Caco-2 (cell line): Measurements from ENCODE around the gene TSEN34. TPM values are rescaled to one million over a fixed set of nuclear protein-coding genes. Genes with fewer than 3 reads are reported as not detected.
"Not testable (repeated sequence)": the region's sequence is repeated elsewhere in the genome, so short reads cannot be mapped to it uniquely, and the experiment has no call there.

Source experiments
- BruUV-seq: library from RNA; stranded (reverse); fragments of 400-500 nt; replicated peaks from 2 replicates; lab custom pipeline; 2021; lab: Mats Ljungman, UMichigan
- CTCF ChIA-PET: fragments of 300-600 bp; sonication (Branson Sonifier 250); formaldehyde crosslinking; loops from one replicate; lab custom pipeline; 2022; ENCODE audit warnings: antibody characterized with exemption; lab: Charles Lee
- POLR2A ChIA-PET: fragments of 300-600 bp; sonication (Branson Sonifier 250); formaldehyde crosslinking; loops from one replicate; lab custom pipeline; 2022; ENCODE audit warnings: antibody characterized with exemption; lab: Charles Lee
- DNase-seq, 2 experiments: peaks; one replicate each; pipeline versions ENCODE4 v3.0.0 to v3.0.0-alpha.2; 2020 to 2022
- H3K27me3 ChIP-seq: replicated peaks from 2 replicates; pipeline ENCODE4 v1.6.0; 2011; ENCODE audit warnings: low read length; ENCODE audit not compliant: control insufficient read depth, insufficient read depth
- H3K36me3 ChIP-seq: 2 replicates; pipeline ENCODE4 v1.5.1; 2011; ENCODE audit warnings: low read length; ENCODE audit not compliant: control insufficient read depth, insufficient read depth
- H3K4me1 ChIP-seq: fragments of 250-450 bp; sonication (Bioruptor Pico); 2 replicates; pipeline ENCODE4 v1.5.1; 2020; ENCODE audit warnings: mild to moderate bottlenecking
- H3K4me3 ChIP-seq: 2 replicates; pipeline ENCODE4 v1.5.1; 2011; ENCODE audit warnings: low read depth, mild to moderate bottlenecking, control low read depth, low read length
- H3K9me3 ChIP-seq: fragments of 250-450 bp; sonication (Bioruptor Pico); 2 replicates; pipeline ENCODE4 v1.5.1; 2020; ENCODE audit warnings: mild to moderate bottlenecking, moderate library complexity
- H3K27ac Mint-ChIP-seq: one replicate; pipeline ENCODE4 v1.8.0; 2022; ENCODE audit warnings: mixed read lengths; ENCODE audit not compliant: unreplicated experiment
- H3K27me3 Mint-ChIP-seq: one replicate; pipeline ENCODE4 v1.8.0; 2022; ENCODE audit warnings: mixed read lengths; ENCODE audit not compliant: insufficient read depth, unreplicated experiment
- H3K36me3 Mint-ChIP-seq: one replicate; pipeline ENCODE4 v1.8.0; 2022; ENCODE audit warnings: mild to moderate bottlenecking, mixed read lengths; ENCODE audit not compliant: insufficient read depth, unreplicated experiment
- H3K4me1 Mint-ChIP-seq: one replicate; pipeline ENCODE4 v1.8.0; 2022; ENCODE audit warnings: low read depth, mixed read lengths; ENCODE audit not compliant: unreplicated experiment
- H3K4me3 Mint-ChIP-seq: one replicate; pipeline ENCODE4 v1.8.0; 2022; ENCODE audit warnings: mild to moderate bottlenecking, moderate library complexity, mixed read lengths; ENCODE audit not compliant: unreplicated experiment
- H3K9me3 Mint-ChIP-seq: one replicate; pipeline ENCODE4 v1.8.0; 2022; ENCODE audit warnings: mixed read lengths; ENCODE audit not compliant: unreplicated experiment
- CTCF ChIP-seq, 2 experiments: fragments of 200-600 bp in 1 of 2; IDR thresholded peaks; 1 replicate in 1 of 2; 2 replicates in 1 of 2; pipeline versions ENCODE4 v1.5.1 to v1.8.0; 2011 to 2022; ENCODE audit warnings: antibody characterized with exemption in 1 of 2, control low read depth in 1 of 2, inconsistent platforms in 1 of 2, low read depth in 1 of 2, low read length in 1 of 2, mild to moderate bottlenecking in 1 of 2, moderate library complexity in 1 of 2; ENCODE audit not compliant: insufficient read depth in 1 of 2, severe bottlenecking in 1 of 2, unreplicated experiment in 1 of 2
- intact Hi-C: fragments of 100-400 bp; cut with micrococcal nuclease; formaldehyde crosslinking; loops from one replicate; pipeline ENCODE4 v1.10.0; 2022; ENCODE audit not compliant: unreplicated experiment
- total RNA-seq: library from RNA; stranded (reverse); gene quantifications from 2 replicates; pipeline ENCODE4 v1.2.3, GENCODE V29; 2022

Gene TSEN34
- total RNA-seq, 1 experiment from 2014 or later, result 42.6 TPM

- peak in 1 of 2 experiments; percentile 20 for TF ChIP-seq CTCF (IDR thresholded peaks at IDR 0.05; ENCODE audit: insufficient read depth in 1 of 2, low read depth in 1 of 2, low read length in 1 of 2, severe bottlenecking in 1 of 2, unreplicated experiment in 1 of 2)
- Histone ChIP-seq H3K4me1 (no peaks in the 10 kb centered on the region), H3K27me3 (no peaks in the 10 kb centered on the region), H3K4me3 (no peak overlapping the region), H3K36me3 (peaks cover 2% of the 10 kb centered on the region; the same call in 1 of the 2 replicates), H3K9me3 (no peaks in the 10 kb centered on the region)
- H3K4me1 Mint-ChIP-seq, result no peaks in the 10 kb centered on the region
- no TSS peak for BruUV-seq
- H3K27me3 Mint-ChIP-seq, result no peaks in the 10 kb centered on the region
- intact Hi-C loops, result no loop called here
- H3K27ac Mint-ChIP-seq, result peak overlapping the region; percentile 29
- no peaks in the 10 kb centered on the region for H3K9me3 Mint-ChIP-seq
- no peak for DNase-seq
- ChIA-PET CTCF (interaction anchor here (0.7 kb wide), 1 partner anchor 10 kb away, joined by 4 read pairs; the partner anchor contains the start of gene MBOAT7), POLR2A (interaction anchor here (1.1 kb wide), 1 partner anchor 9 kb away, joined by 6 read pairs; the partner anchor contains the start of gene MBOAT7)
- H3K4me3 Mint-ChIP-seq, result no peak overlapping the region
- H3K36me3 Mint-ChIP-seq, result peaks cover 36% of the 10 kb centered on the region
Observed at GRCh38 chr19:54179921-54180461, 11.1 kb upstream of the TSEN34 start.

DNA sequence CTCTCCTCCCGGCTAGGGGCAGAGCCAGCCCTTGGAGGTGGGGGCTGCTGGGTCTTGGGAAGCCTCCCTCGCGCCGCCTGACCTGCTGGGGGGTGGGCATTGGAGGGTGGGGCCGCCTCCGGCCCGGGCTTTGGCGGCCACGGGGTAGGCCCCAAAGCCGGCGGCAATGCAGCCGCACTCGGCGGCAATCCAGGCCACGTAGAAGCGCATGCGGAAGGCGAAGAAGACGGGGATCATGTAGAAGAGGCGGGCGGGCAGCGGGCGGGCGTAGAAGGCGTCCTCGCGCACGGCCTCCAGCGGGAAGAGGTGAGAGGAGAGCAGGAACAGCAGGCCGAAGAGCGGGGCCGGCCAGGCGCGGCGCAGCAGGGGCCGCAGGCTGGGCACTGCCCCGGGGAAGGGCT lies 10.4 kb upstream of the TSEN34 start:
- Histone ChIP-seq H3K4me1 (no peaks in the 10 kb centered on the region), H3K9me3 (no peaks in the 10 kb centered on the region), H3K27me3 (no peaks in the 10 kb centered on the region), H3K4me3 (no peak overlapping the region), H3K36me3 (peaks cover 2% of the 10 kb centered on the region; the same call in 1 of the 2 replicates)
- H3K27ac Mint-ChIP-seq, result no peak overlapping the region
- intact Hi-C loops, result no loop called here
- TF ChIP-seq CTCF (IDR thresholded peaks at IDR 0.05; ENCODE audit: insufficient read depth in 1 of 2, low read depth in 1 of 2, low read length in 1 of 2, severe bottlenecking in 1 of 2, unreplicated experiment in 1 of 2), result no peak
- ChIA-PET POLR2A (interaction anchor here (1.1 kb wide), 1 partner anchor 9 kb away, joined by 6 read pairs; the partner anchor contains the start of gene MBOAT7), CTCF (interaction anchor here (0.7 kb wide), 1 partner anchor 9 kb away, joined by 4 read pairs; the partner anchor contains the start of gene MBOAT7)
- DNase-seq, result no peak
- no peak overlapping the region for H3K4me3 Mint-ChIP-seq
- no peaks in the 10 kb centered on the region for H3K27me3 Mint-ChIP-seq
- no peaks in the 10 kb centered on the region for H3K4me1 Mint-ChIP-seq
- no peaks in the 10 kb centered on the region for H3K9me3 Mint-ChIP-seq
- no TSS peak for BruUV-seq
- H3K36me3 Mint-ChIP-seq, result peaks cover 37% of the 10 kb centered on the region

- DNase-seq, H3K4me1 Mint-ChIP-seq, H3K36me3 ChIP-seq, BruUV-seq, H3K27me3 ChIP-seq, H3K4me3 Mint-ChIP-seq, POLR2A ChIA-PET, H3K9me3 ChIP-seq, H3K9me3 Mint-ChIP-seq, H3K27me3 Mint-ChIP-seq, H3K4me1 ChIP-seq, H3K4me3 ChIP-seq, intact Hi-C loops, H3K27ac Mint-ChIP-seq: not testable (repeated sequence)
- CTCF ChIA-PET, result interaction anchor here (1.2 kb wide), 1 partner anchor 9 kb away, joined by 6 read pairs; no protein-coding TSS in a partner anchor
- H3K36me3 Mint-ChIP-seq, result peaks cover 43% of the 10 kb centered on the region
Observed at GRCh38 chr19:54181894-54182293, 9.2 kb upstream of the TSEN34 start.
